GM21360 (cell line): ENCODE measurements around the gene CDKL5.

ENCODE experiments used
- ATAC-seq: cut with Tn5 transposase; IDR thresholded peaks from one replicate; pipeline ENCODE4 v1.9.1; 2021; ENCODE audit warnings: mild to moderate bottlenecking, moderate library complexity; ENCODE audit not compliant: unreplicated experiment

Gene CDKL5

DNA sequence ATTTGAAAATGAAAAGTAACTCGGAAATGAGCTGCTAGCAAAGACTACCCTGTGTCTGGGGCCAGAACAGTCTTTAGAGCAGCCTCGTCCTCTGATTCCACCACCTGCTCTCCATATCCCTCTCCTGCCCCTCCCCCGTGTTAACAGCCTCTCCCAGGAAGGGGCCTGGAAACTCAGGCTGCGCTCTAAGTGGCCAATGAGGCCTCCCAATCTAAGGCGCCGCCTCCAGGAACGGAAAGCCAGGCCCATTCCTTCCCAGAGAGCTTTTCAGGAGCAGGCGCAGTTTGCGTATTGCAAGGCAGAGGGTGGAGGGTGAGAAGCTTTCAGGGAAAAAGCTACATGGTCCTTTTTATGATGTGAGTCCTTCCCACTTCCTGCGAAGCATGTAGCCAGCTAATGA, 215.3 kb downstream of the CDKL5 start:
- ATAC-seq, result no peak

DNA sequence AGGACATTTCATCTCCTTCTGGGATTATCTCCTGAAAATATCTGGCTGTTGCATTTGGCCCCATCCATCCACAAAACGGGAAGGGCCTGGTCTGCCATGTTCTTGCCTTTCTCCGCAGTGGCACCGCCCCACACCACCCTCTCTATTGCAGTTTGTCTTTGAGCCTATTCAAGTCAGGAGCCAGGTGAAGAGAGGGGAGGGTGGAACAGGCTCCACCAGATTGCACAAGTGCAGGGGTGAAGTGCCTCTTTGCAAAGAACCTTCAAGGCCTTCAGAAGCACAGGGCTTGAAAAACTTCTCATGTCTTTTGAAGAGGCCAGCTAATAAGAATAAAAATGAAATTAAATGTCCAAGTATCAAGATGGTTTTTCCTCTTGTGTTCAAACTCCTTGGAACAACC, 217.8 kb downstream of the CDKL5 start:
- no peak for ATAC-seq

- ATAC-seq, result no peak
Observed at GRCh38 chrX:18643853-18644252, 218.4 kb downstream of the CDKL5 start.

GRCh38 chrX:18647621-18648020, 222.2 kb downstream of the CDKL5 start:
- ATAC-seq, result no peak

DNA sequence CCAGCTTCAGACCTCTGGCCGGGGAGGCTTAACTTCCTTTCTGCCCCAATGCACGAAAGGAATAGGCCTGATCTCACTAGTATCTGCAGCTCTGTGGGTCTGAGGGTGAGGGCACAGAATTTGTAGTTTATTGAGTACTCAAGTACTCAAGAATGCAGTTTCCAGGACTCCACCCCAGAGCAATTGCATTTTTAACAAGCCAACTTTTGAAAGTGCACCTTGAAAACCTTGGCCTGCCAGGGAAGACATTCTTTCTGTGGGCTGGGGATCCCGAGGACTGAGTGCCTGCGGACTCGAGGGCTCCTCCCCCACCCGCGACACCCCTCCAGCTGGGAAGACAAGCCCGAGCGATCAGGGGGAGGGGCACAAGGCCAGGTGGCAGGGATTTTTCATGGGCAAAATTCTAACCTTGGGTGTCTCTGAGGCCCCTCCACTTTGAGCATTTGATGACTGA, 224.1 kb downstream of the CDKL5 start:
- ATAC-seq, result no peak

DNA sequence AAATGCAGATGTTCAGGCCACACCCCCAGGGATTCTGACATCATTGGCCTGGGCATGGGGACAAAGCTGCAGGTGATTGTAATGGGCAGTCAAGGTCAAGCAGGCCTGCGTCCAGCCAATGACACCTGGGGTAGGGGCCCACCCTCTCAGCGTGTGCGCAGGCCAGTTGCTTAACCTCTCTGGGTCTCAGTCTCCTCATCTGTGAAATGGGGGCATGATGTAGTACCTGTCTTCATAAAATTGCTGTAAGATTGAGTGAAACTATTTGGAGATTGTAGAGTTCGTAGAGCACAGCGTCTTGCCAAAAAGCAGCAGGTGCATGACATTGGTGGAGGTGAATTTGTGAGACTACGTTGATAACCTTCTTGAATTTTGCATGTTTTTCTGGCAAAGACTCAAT, 225.3 kb downstream of the CDKL5 start:
- no peak for ATAC-seq

- ATAC-seq, result no peak
Observed at GRCh38 chrX:18652636-18653035, 227.2 kb downstream of the CDKL5 start.

- ATAC-seq, result no peak
Observed at GRCh38 chrX:18654875-18655836, 229.7 kb downstream of the CDKL5 start.

DNA sequence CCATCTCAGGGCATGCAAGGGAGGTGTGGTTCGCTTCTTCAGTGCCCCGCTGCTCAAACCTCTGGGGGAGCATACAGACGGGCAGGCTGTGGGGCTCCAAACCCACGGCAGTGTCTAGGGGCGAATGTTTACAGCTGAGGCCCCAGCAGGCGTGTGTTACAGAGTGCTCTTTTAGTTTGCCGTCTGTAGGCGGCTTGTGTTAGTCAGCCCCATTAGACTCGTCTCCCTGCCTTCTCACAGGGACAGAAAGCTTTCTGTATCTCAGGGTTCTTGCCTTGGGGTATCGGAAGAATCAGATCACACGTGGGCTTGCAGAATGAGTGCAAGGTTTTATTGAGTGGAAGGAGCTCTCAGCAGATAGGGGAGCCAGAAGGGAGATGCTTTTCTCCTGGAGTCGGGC, 235.9 kb downstream of the CDKL5 start:
- no peak for ATAC-seq

DNA sequence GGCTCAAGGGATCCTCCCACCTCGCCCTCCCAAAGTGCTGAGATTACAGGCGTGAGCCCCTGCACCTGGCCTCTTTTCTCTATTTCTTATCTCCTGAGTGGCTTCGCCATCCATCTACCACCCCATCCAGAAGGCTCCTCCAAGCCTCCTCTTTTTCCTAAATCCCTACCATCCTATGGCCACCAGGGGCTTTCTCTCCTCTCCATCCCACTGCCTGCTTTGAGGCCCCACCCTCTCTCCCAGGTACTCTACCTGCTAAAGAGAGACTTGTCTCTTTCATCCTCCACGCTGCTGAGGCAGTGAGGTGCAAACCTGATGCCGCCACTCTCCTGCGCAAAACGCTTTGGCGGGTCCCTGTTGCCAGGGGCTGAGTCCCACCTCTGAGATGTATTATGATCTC, 239.5 kb downstream of the CDKL5 start:
- ATAC-seq, result no peak

DNA sequence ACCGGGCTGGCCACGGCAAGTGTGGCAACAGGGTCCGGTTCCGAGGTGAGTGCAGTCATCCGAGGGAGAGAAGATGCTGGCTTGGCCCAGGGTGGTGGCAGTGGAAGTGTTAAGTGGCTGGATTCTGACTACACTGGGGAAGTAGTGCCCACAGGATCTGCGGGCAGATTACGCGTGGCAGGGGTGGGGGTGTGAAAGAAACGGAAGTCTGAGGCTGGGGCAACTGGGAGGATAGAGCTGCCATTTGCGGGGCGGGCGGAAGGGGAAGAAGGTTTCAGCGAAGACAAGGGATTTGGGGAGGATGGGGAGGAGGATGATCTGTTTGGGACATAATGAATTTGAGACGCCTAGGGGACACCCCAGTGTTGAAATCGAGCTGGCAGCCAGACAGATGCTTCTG, 241.2 kb downstream of the CDKL5 start:
- ATAC-seq, result no peak

DNA sequence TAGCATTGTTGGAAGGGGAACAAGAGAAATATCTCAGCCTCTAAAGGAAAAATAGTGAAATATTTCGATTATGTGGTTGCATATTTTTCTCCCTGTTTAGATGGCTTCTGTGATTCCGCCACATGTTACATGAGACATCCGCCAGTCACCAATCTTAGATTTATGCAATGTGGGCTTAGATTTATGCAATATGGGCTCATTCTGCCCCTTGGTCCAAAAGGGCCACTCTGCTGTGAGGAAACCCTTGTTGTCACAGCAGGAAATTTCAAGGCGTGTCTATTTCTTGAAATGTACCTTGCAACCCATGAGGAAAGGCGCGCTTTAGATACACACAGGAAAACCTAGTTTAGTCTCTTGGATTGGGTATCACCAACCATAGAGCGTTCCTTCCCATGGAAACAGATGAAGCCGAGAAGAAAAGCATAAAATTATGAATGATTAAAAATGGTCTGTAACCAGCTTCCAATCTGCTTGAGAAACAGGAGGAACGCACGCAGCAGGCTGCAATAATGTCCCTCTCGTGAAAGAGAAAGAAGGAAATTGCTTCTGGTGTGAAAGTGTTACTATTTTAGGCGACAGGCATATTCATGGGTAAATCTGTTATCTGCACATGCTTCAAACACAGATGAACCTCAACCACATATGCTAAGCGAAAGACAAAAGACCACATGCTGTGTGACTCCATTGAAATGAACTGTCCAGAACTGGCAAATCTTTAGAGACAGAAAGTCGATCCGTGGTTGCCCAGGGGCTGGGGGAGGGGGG, 242.8 kb downstream of the CDKL5 start:
- ATAC-seq, result no peak

DNA sequence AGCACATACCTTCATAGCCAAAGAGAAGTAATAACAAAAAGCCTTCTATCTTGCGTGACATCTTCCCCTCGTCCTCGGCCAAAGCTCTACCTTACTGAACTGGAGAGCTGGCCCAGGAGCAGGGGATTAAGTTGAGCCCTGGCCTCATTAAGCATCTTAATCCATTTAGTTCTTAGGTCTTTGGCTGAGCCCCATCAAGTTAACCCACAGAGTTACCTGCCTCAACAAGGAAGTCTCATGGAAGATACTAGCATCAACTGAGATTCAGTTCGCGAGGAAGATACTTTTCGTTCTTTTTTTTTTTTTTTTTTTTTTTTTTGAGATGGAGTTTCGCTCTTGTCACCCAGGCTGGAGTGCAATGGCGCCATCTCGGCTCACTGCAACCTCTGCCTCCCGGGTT, 246.6 kb downstream of the CDKL5 start, which contains the start of gene RS1:
TSS of gene RS1 (minus strand) at position 101 of the 400 bp plus-strand sequence. CDS start at position 61, 40 bp downstream.
- ATAC-seq, result no peak

DNA sequence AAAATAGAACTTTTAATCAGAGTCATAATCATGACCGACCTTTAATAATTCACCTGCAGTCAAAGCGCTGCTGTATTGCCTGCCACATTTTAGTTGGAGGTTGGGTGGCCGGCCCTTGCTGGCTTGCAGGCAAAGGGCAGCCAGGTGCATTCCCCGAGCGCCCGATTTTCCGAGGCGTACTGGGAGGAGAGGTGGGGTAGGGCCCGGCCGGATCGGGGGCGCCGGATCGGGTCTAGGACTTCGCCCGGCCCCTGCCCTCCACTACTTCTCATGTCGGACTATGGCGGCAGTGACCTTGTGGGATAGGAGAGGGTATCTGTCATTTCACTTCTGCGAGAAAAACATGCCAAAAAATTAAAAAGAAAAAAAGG, 249.0 kb downstream of the CDKL5 start:
- ATAC-seq, result peak; percentile 36

GRCh38 chrX:18674788-18675735, 249.7 kb downstream of the CDKL5 start:
- peak; percentile 76 for ATAC-seq

DNA sequence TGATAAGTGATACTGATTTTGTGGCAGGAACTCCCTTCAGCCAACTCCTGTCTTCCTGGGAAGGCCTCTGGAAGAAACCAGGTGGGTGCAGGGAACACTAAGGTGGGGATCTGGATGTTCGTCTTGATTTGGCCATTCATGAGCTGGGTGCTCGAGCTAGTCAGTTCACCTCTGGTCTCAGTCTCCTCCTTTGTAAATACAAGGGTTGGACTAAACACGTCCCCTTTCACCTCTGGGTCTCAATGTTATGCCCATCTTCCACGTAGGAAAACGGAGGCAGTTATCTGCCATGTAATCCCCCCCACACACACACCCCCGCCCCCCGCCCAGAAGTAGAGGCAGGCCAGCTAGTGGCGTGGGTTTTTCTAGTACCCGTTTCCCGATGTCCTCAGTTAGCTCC, 250.6 kb downstream of the CDKL5 start:
- no peak for ATAC-seq

GRCh38 chrX:18676470-18676869, 251.1 kb downstream of the CDKL5 start:
- no peak for ATAC-seq

DNA sequence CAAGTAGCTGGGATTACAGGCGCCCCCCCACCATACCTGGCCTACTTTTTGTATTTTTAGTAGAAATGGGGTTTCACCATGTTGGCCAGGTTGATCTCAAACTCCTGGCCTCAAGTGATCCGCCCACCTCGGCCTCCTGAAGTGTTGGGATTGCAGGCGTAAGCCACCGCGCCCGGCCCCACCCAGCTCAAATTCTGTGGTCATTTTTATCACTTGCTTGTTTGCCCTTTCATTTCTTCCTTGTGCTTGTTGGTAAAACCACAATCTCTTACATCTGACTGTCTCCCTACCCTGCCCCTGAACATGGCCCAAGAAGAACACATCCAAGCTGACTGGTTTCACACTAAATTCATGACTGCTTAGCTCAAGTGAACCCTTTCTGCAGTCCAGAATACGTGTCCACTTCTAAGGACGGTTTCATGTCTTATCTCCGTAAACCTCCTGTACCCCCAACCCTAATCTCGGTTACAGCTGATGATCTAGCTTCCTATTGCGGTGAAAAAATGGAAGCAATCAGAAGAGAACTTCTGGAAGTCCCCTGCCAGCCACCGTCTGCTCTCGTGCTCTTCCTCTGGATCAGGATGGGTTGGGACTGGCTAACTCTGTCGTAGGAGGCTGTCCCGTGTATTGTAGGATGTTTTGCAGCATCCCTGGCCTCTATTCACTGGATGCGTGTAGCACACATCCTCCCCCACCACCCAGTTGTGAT, 251.9 kb downstream of the CDKL5 start:
- ATAC-seq, result no peak

GRCh38 chrX:18681996-18682395, 256.6 kb downstream of the CDKL5 start:
- no peak for ATAC-seq

- no peak for ATAC-seq
Observed at GRCh38 chrX:18682979-18683387, 257.6 kb downstream of the CDKL5 start.
